H1 (cell line): ENCODE results near the gene GPR85. TPM values are rescaled to one million over a fixed set of nuclear protein-coding genes. Genes with fewer than 3 reads are reported as not detected.

Source experiments
- CTCF ChIA-PET: fragments of 300-600 bp; sonication (Branson Sonifier 250); formaldehyde crosslinking; loops from one replicate; lab custom pipeline; 2021; ENCODE audit not compliant: partially characterized antibody; lab: Charles Lee
- POLR2A ChIA-PET: fragments of 300-600 bp; sonication (Branson Sonifier 250); formaldehyde crosslinking; loops from one replicate; lab custom pipeline; 2021; ENCODE audit warnings: inconsistent platforms; ENCODE audit not compliant: partially characterized antibody; lab: Charles Lee
- DNase-seq, 2 experiments: peaks; one replicate each; pipeline versions ENCODE4 v3.0.0 to v3.0.0-alpha.2; 2010 to 2022; ENCODE audit warnings: low spot score in 2 of 2, low read depth in 1 of 2, mixed read lengths in 1 of 2
- FAIRE-seq: peaks from 2 replicates; lab custom pipeline; 2011; peaks lifted over from hg19 to GRCh38; lab: Jason Lieb, UNC
- H2AFZ ChIP-seq: 2 replicates; pipeline ENCODE4 v1.8.1; 2012; ENCODE audit warnings: low read length, inconsistent platforms
- H2AK5ac ChIP-seq: 2 replicates; pipeline ENCODE4 v1.6.1; 2013; ENCODE audit warnings: low read depth, low read length
- H2BK120ac ChIP-seq: replicated peaks from 2 replicates; pipeline ENCODE3; 2013; ENCODE audit warnings: low read depth, low read length, inconsistent platforms
- H2BK12ac ChIP-seq: 2 replicates; pipeline ENCODE4 v1.6.1; 2013; ENCODE audit warnings: low read depth, low read length
- H2BK15ac ChIP-seq: 2 replicates; pipeline ENCODE4 v1.6.1; 2013; ENCODE audit warnings: low read length
- H2BK20ac ChIP-seq: 2 replicates; pipeline ENCODE4 v1.6.1; 2013; ENCODE audit warnings: low read length
- H2BK5ac ChIP-seq: 2 replicates; pipeline ENCODE4 v1.6.1; 2013; ENCODE audit warnings: low read depth, low read length
- H3K14ac ChIP-seq: 2 replicates; pipeline ENCODE4 v1.6.1; 2013; ENCODE audit warnings: inconsistent platforms; ENCODE audit not compliant: insufficient read length
- H3K18ac ChIP-seq: 2 replicates; pipeline ENCODE4 v1.6.1; 2013; ENCODE audit warnings: low read length; ENCODE audit errors: extremely low read depth
- H3K23ac ChIP-seq: 2 replicates; pipeline ENCODE4 v1.6.1; 2013; ENCODE audit warnings: inconsistent platforms; ENCODE audit not compliant: insufficient read length
- H3K23me2 ChIP-seq: 2 replicates; pipeline ENCODE4 v1.6.1; 2013; ENCODE audit warnings: low read depth, low read length
- H3K27ac ChIP-seq: 2 replicates; pipeline ENCODE4 v1.6.1; 2011; ENCODE audit warnings: low read depth, low read length, inconsistent platforms
- H3K27me3 ChIP-seq, 4 experiments: replicated peaks in 1 of 4; 1 replicate in 1 of 4; 2 replicates in 3 of 4; pipeline versions ENCODE4 v1.6.1 to v1.8.1; 2011 to 2013; ENCODE audit warnings: low read length in 3 of 4, mild to moderate bottlenecking in 3 of 4, inconsistent platforms in 2 of 4, mixed read lengths in 2 of 4, moderate library complexity in 1 of 4; ENCODE audit not compliant: control insufficient read depth in 3 of 4, insufficient read depth in 3 of 4; ENCODE audit errors: extremely low read depth in 1 of 4
- H3K36me3 ChIP-seq, 4 experiments: 2 replicates each; pipeline versions ENCODE4 v1.6.1 to v1.8.1; 2011 to 2013; ENCODE audit warnings: mild to moderate bottlenecking in 4 of 4, low read length in 3 of 4, moderate library complexity in 2 of 4, control low read depth in 1 of 4, inconsistent platforms in 1 of 4; ENCODE audit not compliant: insufficient read depth in 4 of 4, control insufficient read depth in 2 of 4
- H3K4ac ChIP-seq: replicated peaks from 2 replicates; pipeline ENCODE3; 2013; ENCODE audit warnings: low read length, low read depth, mixed read lengths, inconsistent platforms; ENCODE audit not compliant: insufficient read length
- H3K4me1 ChIP-seq, 4 experiments: replicated peaks in 1 of 4; 1 replicate in 1 of 4; 2 replicates in 3 of 4; pipeline versions ENCODE4 v1.6.1 to v1.8.1; 2011 to 2013; ENCODE audit warnings: low read length in 3 of 4, inconsistent platforms in 2 of 4, mixed read lengths in 1 of 4; ENCODE audit not compliant: insufficient read depth in 4 of 4, control insufficient read depth in 3 of 4
- H3K4me2 ChIP-seq, 2 experiments: 2 replicates each; pipeline versions ENCODE4 v1.6.1 to v1.8.1; 2011 to 2013; ENCODE audit warnings: low read depth in 2 of 2, low read length in 2 of 2, control low read depth in 1 of 2, inconsistent platforms in 1 of 2, mild to moderate bottlenecking in 1 of 2; ENCODE audit not compliant: insufficient read depth in 1 of 2
- H3K4me3 ChIP-seq, 4 experiments: fragments of 200-600, 300-600 bp in 1 of 4; sonication (generic), shearing (Covaris generic), sonication (Bioruptor Twin) in 1 of 4; 2 replicates each; pipeline versions ENCODE4 v1.5.1 to v1.8.1; 2011 to 2016; ENCODE audit warnings: low read length in 4 of 4, low read depth in 3 of 4, control low read depth in 2 of 4, inconsistent platforms in 2 of 4, mild to moderate bottlenecking in 2 of 4, mixed read lengths in 1 of 4, moderate library complexity in 1 of 4; ENCODE audit not compliant: insufficient read depth in 2 of 4; ENCODE audit errors: extremely low read depth in 1 of 4
- H3K56ac ChIP-seq: replicated peaks from 2 replicates; pipeline ENCODE3; 2013; ENCODE audit warnings: low read depth, mild to moderate bottlenecking, mixed read lengths, low read length, inconsistent platforms; ENCODE audit not compliant: insufficient read length
- H3K79me1 ChIP-seq: 2 replicates; pipeline ENCODE4 v1.6.1; 2013; ENCODE audit warnings: low read depth, low read length, control low read depth
- H3K79me2 ChIP-seq, 2 experiments: 2 replicates each; pipeline versions ENCODE4 v1.6.1 to v1.8.1; 2012 to 2013; ENCODE audit warnings: low read length in 2 of 2, mild to moderate bottlenecking in 2 of 2, inconsistent platforms in 1 of 2; ENCODE audit not compliant: insufficient read depth in 2 of 2, control insufficient read depth in 1 of 2
- H3K9ac ChIP-seq, 4 experiments: replicated peaks in 1 of 4; 1 replicate in 1 of 4; 2 replicates in 3 of 4; pipeline versions ENCODE4 v1.6.1 to v1.8.1; 2011 to 2013; ENCODE audit warnings: low read depth in 3 of 4, low read length in 3 of 4, control low read depth in 2 of 4, mild to moderate bottlenecking in 2 of 4, moderate library complexity in 2 of 4, inconsistent platforms in 1 of 4; ENCODE audit errors: extremely low read depth in 1 of 4
- H3K9me3 ChIP-seq, 2 experiments: 2 replicates each; pipeline versions ENCODE4 v1.6.1 to v1.8.1; 2012 to 2013; ENCODE audit warnings: mild to moderate bottlenecking in 2 of 2, moderate library complexity in 2 of 2, control low read depth in 1 of 2, inconsistent platforms in 1 of 2, low read depth in 1 of 2, low read length in 1 of 2, mixed read lengths in 1 of 2; ENCODE audit not compliant: insufficient read depth in 2 of 2
- H4K20me1 ChIP-seq, 2 experiments: replicated peaks in 1 of 2; 2 replicates each; pipeline versions ENCODE3 to v1.8.1; 2011 to 2013; ENCODE audit warnings: inconsistent platforms in 2 of 2, low read length in 2 of 2, mild to moderate bottlenecking in 1 of 2; ENCODE audit not compliant: insufficient read depth in 2 of 2, control insufficient read depth in 1 of 2
- H4K5ac ChIP-seq: 2 replicates; pipeline ENCODE4 v1.6.1; 2013; ENCODE audit warnings: low read length, low read depth, mixed read lengths, inconsistent platforms; ENCODE audit not compliant: insufficient read length
- H4K8ac ChIP-seq: 2 replicates; pipeline ENCODE4 v1.8.0; 2013; ENCODE audit warnings: mild to moderate bottlenecking, moderate library complexity, low read length, inconsistent platforms; ENCODE audit not compliant: insufficient read depth; ENCODE audit errors: extremely low read depth
- H4K91ac ChIP-seq: replicated peaks from 2 replicates; pipeline ENCODE3; 2013; ENCODE audit warnings: low read length, mixed read lengths, inconsistent platforms; ENCODE audit not compliant: insufficient read length
- TCF12 ChIP-seq: IDR thresholded peaks from 2 replicates; pipeline ENCODE4 v1.6.1; 2011; ENCODE audit warnings: low read depth, mild to moderate bottlenecking, low read length
- polyA plus RNA-seq, 7 experiments: library from polyadenylated mRNA; depleted of rRNA in 3 of 7; stranded (reverse) in 5 of 7; unstranded in 2 of 7; fragments of >200 nt in 5 of 7; fragments of 200-250 nt in 2 of 7; gene quantifications; 1 replicate in 5 of 7; 2 replicates in 1 of 7; 4 replicates in 1 of 7; pipeline versions ENCODE4 v1.2.1 to v1.2.3, GENCODE V29; 2011 to 2013; ENCODE audit warnings: missing spikeins in 2 of 7, mixed read lengths in 2 of 7
- total RNA-seq: library from RNA; stranded (reverse); fragmentation: NEBNext Ultra II Directional; extraction: Animal tissue kit (Norgen Biotek cat#: 25700); gene quantifications from 2 replicates; pipeline ENCODE4 v1.2.1, GENCODE V29; 2021

The GPR85 gene
- total and polyA plus RNA-seq, 2 of the 8 experiments (the other 6 are each of a cell fraction or from before 2014, with no cell fraction given): 0.11 to 0.20 TPM

DNA sequence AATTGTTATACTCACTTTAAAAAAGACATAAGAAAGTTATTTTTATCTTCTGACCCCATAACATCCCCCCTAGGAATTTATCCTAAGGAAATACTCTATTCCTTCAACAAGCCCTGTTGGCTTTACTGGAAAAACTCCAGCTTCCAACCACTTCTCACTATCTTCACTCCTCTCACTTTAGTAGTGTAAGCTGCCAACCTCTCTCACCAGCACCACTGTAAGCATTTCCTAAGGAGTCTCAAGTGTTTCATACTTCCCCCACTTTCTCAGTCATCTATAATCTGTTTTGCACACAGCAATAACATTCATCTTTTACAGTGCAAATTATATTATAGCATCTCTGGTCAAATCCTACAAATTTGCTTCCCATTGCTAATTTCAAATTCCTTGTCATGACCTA is 45.8 kb downstream of the GPR85 start:
- no peak for TF ChIP-seq TCF12
- no peak overlapping the region for H2BK15ac ChIP-seq
- POLR2A ChIA-PET: no interaction called here

More for the DNA sequence above, 45.8 kb downstream of the GPR85 start:
- no peak overlapping the region for H4K91ac ChIP-seq
- no peak overlapping the region for H2BK5ac ChIP-seq
- no peak overlapping the region for H2AFZ ChIP-seq
- H3K36me3 ChIP-seq: no peaks in the 10 kb centered on the region
- no peak overlapping the region for H3K14ac ChIP-seq
- CTCF ChIA-PET: no interaction called here
- no peaks in the 10 kb centered on the region for H3K27me3 ChIP-seq
- no peaks in the 10 kb centered on the region for H3K23me2 ChIP-seq
- no peak overlapping the region for H2BK12ac ChIP-seq
- no peaks in the 10 kb centered on the region for H4K20me1 ChIP-seq
- H3K23ac ChIP-seq: no peak overlapping the region
- no peaks in the 10 kb centered on the region for H3K4me1 ChIP-seq
- no peak overlapping the region for H2BK20ac ChIP-seq
- H3K79me2 ChIP-seq: no peaks in the 10 kb centered on the region
- H3K4me2 ChIP-seq: no peak overlapping the region
- H3K4me3 ChIP-seq: no peak overlapping the region
- H3K9ac ChIP-seq: no peak overlapping the region
- DNase-seq: no peak
- H3K9me3 ChIP-seq: no peaks in the 10 kb centered on the region
- H4K5ac ChIP-seq: no peak overlapping the region
- no peak overlapping the region for H3K4ac ChIP-seq
- H3K56ac ChIP-seq: no peak overlapping the region
- H2BK120ac ChIP-seq: no peak overlapping the region
- H3K27ac ChIP-seq: no peak overlapping the region
- H3K79me1 ChIP-seq: no peaks in the 10 kb centered on the region
- no peak overlapping the region for H4K8ac ChIP-seq
- FAIRE-seq: no peak
- H3K18ac ChIP-seq: no peak overlapping the region
- H2AK5ac ChIP-seq: no peak overlapping the region
